PFSK-1 (cell line): ENCODE measurements around the gene BAZ1B.

Experiments used
- FOXP2 ChIP-seq: optimal IDR thresholded peaks from 2 replicates; pipeline ENCODE3; 2011; ENCODE audit warnings: borderline replicate concordance, control low read depth, inconsistent platforms; ENCODE audit not compliant: insufficient read depth; ENCODE audit errors: extremely low read length, extremely low read depth
- POLR2AphosphoS5 ChIP-seq: IDR thresholded peaks from 2 replicates; pipeline ENCODE4 v1.6.1; 2012; ENCODE audit warnings: low read depth, mild to moderate bottlenecking, control low read depth, low read length, moderate library complexity
- REST ChIP-seq, 2 experiments: IDR thresholded peaks; 2 replicates each; pipeline versions ENCODE4 v1.6.1 to v1.8.0; 2011 to 2012; ENCODE audit warnings: low read depth in 2 of 2, low read length in 2 of 2, control low read depth in 1 of 2, inconsistent platforms in 1 of 2, mild to moderate bottlenecking in 1 of 2, moderate library complexity in 1 of 2; ENCODE audit not compliant: insufficient read depth in 1 of 2
- SIN3A ChIP-seq: IDR thresholded peaks from 2 replicates; pipeline ENCODE4 v1.6.1; 2012; ENCODE audit warnings: mild to moderate bottlenecking, low read length, moderate library complexity, borderline replicate concordance; ENCODE audit not compliant: insufficient read depth
- TAF1 ChIP-seq: IDR thresholded peaks from 2 replicates; pipeline ENCODE4 v1.6.1; 2012; ENCODE audit warnings: low read length, control low read depth, borderline replicate concordance; ENCODE audit not compliant: insufficient read depth

BAZ1B gene

GRCh38 chr7:73454424-73454823 lies 67.7 kb downstream of the BAZ1B start:
- TF ChIP-seq TAF1 (no peak), SIN3A (no peak), REST (IDR thresholded peaks at IDR 0.05; ENCODE audit: insufficient read depth in 1 of 2, low read depth in 2 of 2, low read length in 2 of 2) (no peak), FOXP2 (no peak), POLR2AphosphoS5 (no peak)

- TF ChIP-seq TAF1 (no peak), SIN3A (no peak), FOXP2 (no peak), REST (IDR thresholded peaks at IDR 0.05; ENCODE audit: insufficient read depth in 1 of 2, low read depth in 2 of 2, low read length in 2 of 2) (no peak), POLR2AphosphoS5 (no peak)
Measured at GRCh38 chr7:73452999-73453635, 69.0 kb downstream of the BAZ1B start.

- TF ChIP-seq TAF1 = no peak
- TF ChIP-seq POLR2AphosphoS5 = no peak
- no peak for TF ChIP-seq FOXP2
- TF ChIP-seq SIN3A = no peak
- no peak for TF ChIP-seq REST (IDR thresholded peaks at IDR 0.05; ENCODE audit: insufficient read depth in 1 of 2, low read depth in 2 of 2, low read length in 2 of 2)
Measured at GRCh38 chr7:73451780-73452398, 70.2 kb downstream of the BAZ1B start.

DNA sequence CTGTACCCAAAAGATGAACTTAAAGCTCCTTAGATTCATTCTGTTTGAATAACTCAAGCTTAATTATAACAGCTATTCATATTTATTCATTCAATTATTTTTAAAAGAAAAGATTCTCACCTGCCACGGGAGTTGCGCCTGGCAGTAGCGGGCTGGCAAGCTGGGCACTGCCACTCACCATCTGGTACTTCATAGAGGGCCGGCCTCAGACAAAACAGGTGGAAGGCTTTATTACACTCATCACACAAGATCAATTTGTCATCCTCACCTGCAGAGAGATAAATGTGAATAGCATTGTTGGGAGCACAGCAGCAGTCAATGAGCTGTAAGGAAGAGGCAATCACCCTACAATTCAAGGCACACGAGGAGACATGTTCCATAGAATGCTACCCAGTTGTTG lies 72.7 kb downstream of the BAZ1B start:
- no peak for TF ChIP-seq TAF1
- TF ChIP-seq REST (IDR thresholded peaks at IDR 0.05; ENCODE audit: insufficient read depth in 1 of 2, low read depth in 2 of 2, low read length in 2 of 2) = no peak
- no peak for TF ChIP-seq POLR2AphosphoS5
- no peak for TF ChIP-seq SIN3A
- no peak for TF ChIP-seq FOXP2
